Keratinocyte (primary cell): ENCODE measurements around the gene KDSR. TPM values are rescaled to one million over a fixed set of nuclear protein-coding genes. Genes with fewer than 3 reads are reported as not detected.
A peak's percentile ranks its signal among the peaks of the same experiment; 100 is the strongest.
"Not testable (repeated sequence)": the region's sequence is repeated elsewhere in the genome, so short reads cannot be mapped to it uniquely, and the experiment has no call there.

Experiments
- DNase-seq: peaks from one replicate; pipeline ENCODE4 v3.0.0-alpha.2; 2011; ENCODE audit warnings: low read depth, missing footprints, low spot score
- FAIRE-seq: peaks from 2 replicates; lab custom pipeline; 2011; peaks lifted over from hg19 to GRCh38; lab: Jason Lieb, UNC
- H2AFZ ChIP-seq: 2 replicates; pipeline ENCODE4 v1.6.0; 2012; ENCODE audit warnings: low read length, control low read depth, inconsistent platforms; ENCODE audit not compliant: control insufficient read depth
- H3K27ac ChIP-seq: 2 replicates; pipeline ENCODE4 v1.5.1; 2011; ENCODE audit warnings: low read length; ENCODE audit not compliant: control insufficient read depth, insufficient read depth
- H3K27me3 ChIP-seq: 3 replicates; pipeline ENCODE4 v1.6.0; 2011; ENCODE audit warnings: low read length; ENCODE audit not compliant: control insufficient read depth, insufficient read depth; ENCODE audit errors: extremely low read depth
- H3K36me3 ChIP-seq, 2 experiments: 2 replicates in 1 of 2; 3 replicates in 1 of 2; pipeline ENCODE4 v1.5.1; 2011; ENCODE audit warnings: low read length in 2 of 2, mild to moderate bottlenecking in 1 of 2; ENCODE audit not compliant: control insufficient read depth in 2 of 2, insufficient read depth in 2 of 2; ENCODE audit errors: extremely low read depth in 1 of 2
- H3K4me1 ChIP-seq: 3 replicates; pipeline ENCODE4 v1.5.1; 2011; ENCODE audit warnings: low read length; ENCODE audit not compliant: control insufficient read depth, insufficient read depth; ENCODE audit errors: extremely low read depth
- H3K4me2 ChIP-seq: 3 replicates; pipeline ENCODE4 v1.6.0; 2011; ENCODE audit warnings: low read depth, low read length; ENCODE audit not compliant: control insufficient read depth, insufficient read depth; ENCODE audit errors: extremely low read depth
- H3K4me3 ChIP-seq, 3 experiments: fragments of 200-600 bp in 1 of 3; sonication (generic) in 1 of 3; 2 replicates in 2 of 3; 3 replicates in 1 of 3; pipeline ENCODE4 v1.5.1; 2011 to 2016; ENCODE audit warnings: low read length in 3 of 3, mild to moderate bottlenecking in 3 of 3, control low read depth in 2 of 3, inconsistent platforms in 1 of 3, low read depth in 1 of 3, mixed read lengths in 1 of 3, mixed run types in 1 of 3, moderate library complexity in 1 of 3; ENCODE audit not compliant: control insufficient read depth in 2 of 3, insufficient read depth in 2 of 3; ENCODE audit errors: extremely low read depth in 1 of 3
- H3K79me2 ChIP-seq: 2 replicates; pipeline ENCODE4 v1.6.0; 2012; ENCODE audit warnings: low read length; ENCODE audit not compliant: control insufficient read depth, insufficient read depth
- H3K9ac ChIP-seq: 3 replicates; pipeline ENCODE4 v1.6.0; 2011; ENCODE audit warnings: low read length; ENCODE audit not compliant: control insufficient read depth, insufficient read depth; ENCODE audit errors: extremely low read depth
- H3K9me1 ChIP-seq: 3 replicates; pipeline ENCODE4 v1.6.0; 2011; ENCODE audit warnings: low read length; ENCODE audit not compliant: control insufficient read depth, insufficient read depth; ENCODE audit errors: extremely low read depth
- H3K9me3 ChIP-seq: 2 replicates; pipeline ENCODE4 v1.5.1; 2012; ENCODE audit warnings: low read depth, low read length; ENCODE audit not compliant: control insufficient read depth
- H4K20me1 ChIP-seq: 3 replicates; pipeline ENCODE4 v1.6.0; 2011; ENCODE audit warnings: low read length; ENCODE audit not compliant: control insufficient read depth, insufficient read depth; ENCODE audit errors: extremely low read depth
- CTCF ChIP-seq, 3 experiments: IDR thresholded peaks in 1 of 3; conservative IDR thresholded peaks in 1 of 3; optimal IDR thresholded peaks in 1 of 3; 2 replicates in 2 of 3; 3 replicates in 1 of 3; pipeline versions ENCODE3 to v1.5.1; 2011; ENCODE audit warnings: low read length in 3 of 3, mild to moderate bottlenecking in 3 of 3, moderate library complexity in 2 of 3, control low read depth in 1 of 3, inconsistent platforms in 1 of 3; ENCODE audit not compliant: insufficient read depth in 2 of 3; ENCODE audit errors: extremely low read depth in 1 of 3
- EZH2 ChIP-seq: IDR thresholded peaks from one replicate; pipeline ENCODE4 v1.6.1; 2012; ENCODE audit warnings: inconsistent platforms, mild to moderate bottlenecking, low read length, moderate library complexity
- dilution Hi-C: fragments of 300-500 bp; cut with MboI; formaldehyde crosslinking; loops from one replicate; pipeline ENCODE4 v1.7.0; 2020; ENCODE audit warnings: low sequenced_read_pairs; ENCODE audit not compliant: extremely low pct_ligation_motif_present
- polyA plus RNA-seq, 5 experiments: library from polyadenylated mRNA; depleted of rRNA in 3 of 5; stranded (reverse) in 3 of 5; stranded (forward) in 1 of 5; unstranded in 1 of 5; fragments of >200 nt; gene quantifications; 1 replicate in 1 of 5; 2 replicates in 3 of 5; 3 replicates in 1 of 5; pipeline versions ENCODE4 v1.2.1 to v1.2.3, GENCODE V29; 2011 to 2012; ENCODE audit warnings: missing spikeins in 2 of 5, low read depth in 1 of 5, low replicate concordance in 1 of 5

Gene KDSR
- polyA plus RNA-seq, 1 donor (not counting 4 experiments of a cell fraction or from before 2014, with no cell fraction given), result 68.6 TPM

- no peaks in the 10 kb centered on the region for H3K9me1 ChIP-seq
- no peak overlapping the region for H2AFZ ChIP-seq
- H3K4me3 ChIP-seq, result no peak overlapping the region
- peaks cover 47% of the 10 kb centered on the region for H3K79me2 ChIP-seq
- TF ChIP-seq CTCF (optimal IDR thresholded peaks at IDR 0.05 in 1 of 3, IDR thresholded peaks at IDR 0.05 in 1 of 3, conservative IDR thresholded peaks at IDR 0.05 in 1 of 3; ENCODE audit: extremely low read depth in 1 of 3, insufficient read depth in 2 of 3, low read length in 3 of 3) (no peak), EZH2 (no peak)
- FAIRE-seq, result no peak
- DNase-seq, result no peak
- H3K9me3 ChIP-seq, result no peaks in the 10 kb centered on the region
- H3K4me1 ChIP-seq, result peaks cover 16% of the 10 kb centered on the region
- dilution Hi-C loops, result no loop called here
- no peaks in the 10 kb centered on the region for H3K27me3 ChIP-seq
- H4K20me1 ChIP-seq, result no peaks in the 10 kb centered on the region
- peaks cover 6 to 30% of the 10 kb centered on the region in 2 experiments for H3K36me3 ChIP-seq
- peak overlapping the region; percentile 87 for H3K4me2 ChIP-seq
- no peak overlapping the region for H3K9ac ChIP-seq
- no peak overlapping the region for H3K27ac ChIP-seq
These were observed 3.1 kb downstream of the KDSR start for GRCh38 chr18:63363951-63364350.

- H3K4me2 ChIP-seq, H3K4me3 ChIP-seq, H3K9me1 ChIP-seq, H4K20me1 ChIP-seq, H3K9me3 ChIP-seq, FAIRE-seq, H3K27me3 ChIP-seq, DNase-seq, dilution Hi-C loops, H2AFZ ChIP-seq, H3K27ac ChIP-seq, H3K9ac ChIP-seq: not testable (repeated sequence)
- Histone ChIP-seq H3K79me2 (peaks cover 47% of the 10 kb centered on the region), H3K36me3 (peaks cover 6 to 31% of the 10 kb centered on the region in 2 experiments), H3K4me1 (peaks cover 16% of the 10 kb centered on the region)
These were observed 3.6 kb downstream of the KDSR start for GRCh38 chr18:63363420-63363819.

- Histone ChIP-seq H3K9ac (no peak overlapping the region), H3K36me3 (peaks cover 19 to 44% of the 10 kb centered on the region in 2 experiments), H3K4me2 (peak overlapping the region; percentile 3), H3K4me3 (no peak overlapping the region), H3K4me1 (peaks cover 3% of the 10 kb centered on the region), H4K20me1 (no peaks in the 10 kb centered on the region), H3K9me1 (no peaks in the 10 kb centered on the region), H3K27me3 (no peaks in the 10 kb centered on the region), H3K79me2 (peaks cover 6% of the 10 kb centered on the region), H3K9me3 (no peaks in the 10 kb centered on the region), H2AFZ (no peak overlapping the region), H3K27ac (no peak overlapping the region)
- TF ChIP-seq EZH2 (no peak), CTCF (optimal IDR thresholded peaks at IDR 0.05 in 1 of 3, IDR thresholded peaks at IDR 0.05 in 1 of 3, conservative IDR thresholded peaks at IDR 0.05 in 1 of 3; ENCODE audit: extremely low read depth in 1 of 3, insufficient read depth in 2 of 3, low read length in 3 of 3) (no peak)
- FAIRE-seq, result no peak
- dilution Hi-C loops, result no loop called here
- no peak for DNase-seq
These were observed 10.6 kb downstream of the KDSR start for GRCh38 chr18:63356272-63356896.
